ENCODE data around the gene COX4I1.

DNA sequence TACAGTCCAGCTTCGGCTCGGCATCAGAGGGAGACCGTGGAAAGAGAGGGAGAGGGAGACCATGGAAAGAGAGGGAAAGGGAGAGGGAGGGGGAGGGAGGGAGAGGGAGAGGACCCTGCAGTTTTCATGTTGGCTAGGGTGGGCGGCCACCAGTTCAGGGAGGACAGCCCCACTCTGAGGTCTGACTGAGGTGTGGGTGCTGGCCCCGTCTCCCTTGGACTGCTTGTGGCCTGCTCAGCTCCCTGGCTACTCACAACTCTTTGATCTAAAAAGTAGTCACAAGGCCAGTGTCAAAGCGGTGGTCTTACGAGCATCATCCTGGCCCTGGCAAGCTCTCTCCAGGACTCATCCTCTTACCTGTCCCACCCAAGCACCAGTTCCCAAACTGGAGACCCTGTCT is 9.4 kb downstream of the COX4I1 start:
- TF ChIP-seq, protein P1, sequence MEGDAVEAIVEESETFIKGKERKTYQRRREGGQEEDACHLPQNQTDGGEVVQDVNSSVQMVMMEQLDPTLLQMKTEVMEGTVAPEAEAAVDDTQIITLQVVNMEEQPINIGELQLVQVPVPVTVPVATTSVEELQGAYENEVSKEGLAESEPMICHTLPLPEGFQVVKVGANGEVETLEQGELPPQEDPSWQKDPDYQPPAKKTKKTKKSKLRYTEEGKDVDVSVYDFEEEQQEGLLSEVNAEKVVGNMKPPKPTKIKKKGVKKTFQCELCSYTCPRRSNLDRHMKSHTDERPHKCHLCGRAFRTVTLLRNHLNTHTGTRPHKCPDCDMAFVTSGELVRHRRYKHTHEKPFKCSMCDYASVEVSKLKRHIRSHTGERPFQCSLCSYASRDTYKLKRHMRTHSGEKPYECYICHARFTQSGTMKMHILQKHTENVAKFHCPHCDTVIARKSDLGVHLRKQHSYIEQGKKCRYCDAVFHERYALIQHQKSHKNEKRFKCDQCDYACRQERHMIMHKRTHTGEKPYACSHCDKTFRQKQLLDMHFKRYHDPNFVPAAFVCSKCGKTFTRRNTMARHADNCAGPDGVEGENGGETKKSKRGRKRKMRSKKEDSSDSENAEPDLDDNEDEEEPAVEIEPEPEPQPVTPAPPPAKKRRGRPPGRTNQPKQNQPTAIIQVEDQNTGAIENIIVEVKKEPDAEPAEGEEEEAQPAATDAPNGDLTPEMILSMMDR (IDR thresholded peaks at IDR 0.05) = no peak
- TF ChIP-seq TCF7L2 (IDR thresholded peaks at IDR 0.05; ENCODE audit: low read depth, low read length) (no peak), POLR2AphosphoS5 (IDR thresholded peaks at IDR 0.05; ENCODE audit: low read depth, low read length) (no peak), SIN3A (IDR thresholded peaks at IDR 0.05; ENCODE audit: borderline replicate concordance, insufficient read depth, low read depth, low read length) (no peak)
- TF ChIP-seq, protein P2, sequence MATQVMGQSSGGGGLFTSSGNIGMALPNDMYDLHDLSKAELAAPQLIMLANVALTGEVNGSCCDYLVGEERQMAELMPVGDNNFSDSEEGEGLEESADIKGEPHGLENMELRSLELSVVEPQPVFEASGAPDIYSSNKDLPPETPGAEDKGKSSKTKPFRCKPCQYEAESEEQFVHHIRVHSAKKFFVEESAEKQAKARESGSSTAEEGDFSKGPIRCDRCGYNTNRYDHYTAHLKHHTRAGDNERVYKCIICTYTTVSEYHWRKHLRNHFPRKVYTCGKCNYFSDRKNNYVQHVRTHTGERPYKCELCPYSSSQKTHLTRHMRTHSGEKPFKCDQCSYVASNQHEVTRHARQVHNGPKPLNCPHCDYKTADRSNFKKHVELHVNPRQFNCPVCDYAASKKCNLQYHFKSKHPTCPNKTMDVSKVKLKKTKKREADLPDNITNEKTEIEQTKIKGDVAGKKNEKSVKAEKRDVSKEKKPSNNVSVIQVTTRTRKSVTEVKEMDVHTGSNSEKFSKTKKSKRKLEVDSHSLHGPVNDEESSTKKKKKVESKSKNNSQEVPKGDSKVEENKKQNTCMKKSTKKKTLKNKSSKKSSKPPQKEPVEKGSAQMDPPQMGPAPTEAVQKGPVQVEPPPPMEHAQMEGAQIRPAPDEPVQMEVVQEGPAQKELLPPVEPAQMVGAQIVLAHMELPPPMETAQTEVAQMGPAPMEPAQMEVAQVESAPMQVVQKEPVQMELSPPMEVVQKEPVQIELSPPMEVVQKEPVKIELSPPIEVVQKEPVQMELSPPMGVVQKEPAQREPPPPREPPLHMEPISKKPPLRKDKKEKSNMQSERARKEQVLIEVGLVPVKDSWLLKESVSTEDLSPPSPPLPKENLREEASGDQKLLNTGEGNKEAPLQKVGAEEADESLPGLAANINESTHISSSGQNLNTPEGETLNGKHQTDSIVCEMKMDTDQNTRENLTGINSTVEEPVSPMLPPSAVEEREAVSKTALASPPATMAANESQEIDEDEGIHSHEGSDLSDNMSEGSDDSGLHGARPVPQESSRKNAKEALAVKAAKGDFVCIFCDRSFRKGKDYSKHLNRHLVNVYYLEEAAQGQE (IDR thresholded peaks at IDR 0.05; ENCODE audit: insufficient read depth in 1 of 2, low read depth in 2 of 2, low read length in 1 of 2) = no peak
